Left cardiac atrium (tissue), 4 donors: ENCODE measurements around the gene ASTE1. TPM values are rescaled to one million over a fixed set of nuclear protein-coding genes. Genes with fewer than 3 reads are reported as not detected.
A peak's percentile ranks its signal among the peaks of the same experiment; 100 is the strongest.
"Not testable (repeated sequence)": the region's sequence is repeated elsewhere in the genome, so short reads cannot be mapped to it uniquely, and the experiment has no call there.

Experiments
- ATAC-seq, 2 donors: fragments of 200-7000 bp; cut with Tn5 transposase; one replicate each; pipeline ENCODE4 v1.9.1; 2020; ENCODE audit warnings: mild to moderate bottlenecking in 2 of 2, moderate library complexity in 2 of 2
- DNase-seq: peaks from one replicate; pipeline ENCODE4 v3.0.0-alpha.2; 2020
- intact Hi-C, 2 donors: fragments of 100-400 bp; cut with DNase I; formaldehyde crosslinking; loops; one replicate each; pipeline versions ENCODE4 v1.14.1 to v1.15.1; 2022 to 2023
- long read RNA-seq: library from polyadenylated mRNA; unstranded; transcript quantifications from one replicate; pipeline ENCODE4 v2.0.0, GENCODE V29; 2021
- total RNA-seq, 2 donors: library from RNA; stranded (reverse); fragmentation: NEBNext Ultra II Directional; extraction: Animal tissue kit (Norgen Biotek cat#: 25700); gene quantifications; one replicate each; pipeline ENCODE4 v1.2.1, GENCODE V29; 2021
- donor health status: DM: no; HTN: yes; CAD: no.
- donor health status: DM: no; HTN: yes; CAD: no; lungs with severe emphysema.
- donor health status: DM: yes; HTN: yes; CAD: no.
- donor health status: Dilated cardiomyopathy.

ASTE1 gene, protein sequence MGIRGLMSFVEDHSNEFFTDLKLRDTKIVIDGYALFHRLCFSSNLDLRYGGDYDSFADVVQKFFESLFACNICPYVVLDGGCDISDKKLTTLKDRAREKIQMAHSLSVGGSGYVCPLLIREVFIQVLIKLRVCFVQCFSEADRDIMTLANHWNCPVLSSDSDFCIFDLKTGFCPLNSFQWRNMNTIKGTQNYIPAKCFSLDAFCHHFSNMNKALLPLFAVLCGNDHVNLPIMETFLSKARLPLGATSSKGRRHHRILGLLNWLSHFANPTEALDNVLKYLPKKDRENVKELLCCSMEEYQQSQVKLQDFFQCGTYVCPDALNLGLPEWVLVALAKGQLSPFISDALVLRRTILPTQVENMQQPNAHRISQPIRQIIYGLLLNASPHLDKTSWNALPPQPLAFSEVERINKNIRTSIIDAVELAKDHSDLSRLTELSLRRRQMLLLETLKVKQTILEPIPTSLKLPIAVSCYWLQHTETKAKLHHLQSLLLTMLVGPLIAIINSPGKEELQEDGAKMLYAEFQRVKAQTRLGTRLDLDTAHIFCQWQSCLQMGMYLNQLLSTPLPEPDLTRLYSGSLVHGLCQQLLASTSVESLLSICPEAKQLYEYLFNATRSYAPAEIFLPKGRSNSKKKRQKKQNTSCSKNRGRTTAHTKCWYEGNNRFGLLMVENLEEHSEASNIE
- total RNA-seq: 1 to 10 TPM; 3.6 TPM
- long read RNA-seq, partial matches to known transcripts: 1 of 3 reads
- long read RNA-seq, other reads (novel, unspliced or antisense): 1 of 3 reads

DNA sequence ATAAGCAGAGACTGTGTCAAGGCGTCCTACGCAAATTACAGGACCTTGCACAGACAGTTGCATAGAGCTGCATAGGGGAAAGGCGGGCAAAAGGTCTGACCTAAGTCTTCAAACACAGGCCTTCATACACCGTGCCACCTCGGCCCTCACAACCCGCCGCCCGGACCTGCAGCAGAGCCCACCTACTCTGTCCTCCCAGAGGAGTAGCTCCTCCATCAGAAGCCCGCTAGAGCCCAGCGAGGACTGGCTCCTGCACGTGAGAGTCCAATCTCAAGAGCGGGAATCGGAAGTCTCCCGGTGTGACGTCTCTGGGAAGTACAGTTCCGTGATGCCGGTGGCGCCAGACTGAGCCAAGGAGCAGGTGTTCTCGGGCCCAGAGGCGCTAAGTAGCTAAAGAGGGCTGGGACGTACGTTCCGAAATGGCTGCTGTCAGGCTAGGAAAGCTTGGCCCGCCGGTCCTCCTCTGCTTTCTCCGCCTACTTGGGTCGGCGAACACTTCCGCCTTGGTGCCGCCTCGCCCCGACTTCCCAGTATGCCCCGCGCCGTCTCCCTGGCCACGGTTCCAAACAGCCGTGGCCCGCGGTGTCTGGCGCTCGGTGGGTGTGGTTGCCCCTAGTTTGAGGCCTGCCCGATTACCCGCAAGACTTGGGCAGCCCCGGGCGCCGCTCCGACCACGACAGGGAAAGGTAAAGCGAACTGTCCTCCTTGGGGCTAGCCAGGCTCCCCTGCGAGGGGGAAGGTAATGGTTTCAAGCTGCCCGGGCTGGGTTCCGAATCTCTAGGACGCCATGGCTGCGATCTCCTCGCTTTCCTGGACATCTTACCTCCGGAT, at the start of gene ASTE1, which contains the start of gene NEK11:
Gene ASTE1 (minus strand): TSS at position 505 of the 831 bp plus-strand sequence. CDS start 1,519 bp downstream, outside the sequence.
Gene NEK11 (plus strand): TSS at position 557 of the 831 bp plus-strand sequence. CDS start 2,832 bp downstream, outside the sequence.
- intact Hi-C loops: no loop called here
- DNase-seq (peak; percentile 93), ATAC-seq (peak; percentile 99)

DNA sequence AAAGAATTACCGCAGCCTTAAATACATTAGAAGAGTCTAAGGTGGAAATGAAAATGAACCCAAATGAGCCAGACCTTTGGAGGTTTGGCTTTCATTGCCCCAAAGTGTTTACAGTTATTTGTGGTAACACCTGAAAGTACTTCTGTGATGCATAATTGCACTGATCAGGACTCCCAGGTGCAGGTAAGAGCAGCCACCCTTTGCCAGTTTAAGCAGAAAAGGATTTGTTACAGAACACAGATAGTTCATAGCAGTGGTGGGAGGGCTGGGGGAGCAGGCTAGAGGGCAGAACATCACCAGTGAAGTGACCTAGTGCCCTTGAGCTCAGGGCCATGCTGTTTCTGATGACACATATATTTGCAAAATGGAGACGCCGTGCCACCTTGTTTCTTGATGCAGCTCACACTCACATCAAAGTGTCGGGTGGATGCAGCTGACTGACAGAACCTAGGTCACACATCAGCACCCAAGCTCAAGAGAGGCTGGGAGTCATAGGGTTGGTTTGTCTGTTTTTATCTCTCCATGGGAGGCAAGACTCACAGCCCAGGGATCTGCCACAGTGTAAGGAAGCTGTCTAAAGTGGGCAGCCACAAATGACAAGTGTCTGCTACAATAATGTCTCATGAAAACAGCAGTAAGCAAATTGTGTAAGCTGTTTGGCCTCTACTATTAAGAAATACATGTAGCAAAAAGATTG, 49.2 kb upstream of the ASTE1 start:
- ATAC-seq (no peak), DNase-seq (no peak)
- intact Hi-C loops: no loop called here

DNA sequence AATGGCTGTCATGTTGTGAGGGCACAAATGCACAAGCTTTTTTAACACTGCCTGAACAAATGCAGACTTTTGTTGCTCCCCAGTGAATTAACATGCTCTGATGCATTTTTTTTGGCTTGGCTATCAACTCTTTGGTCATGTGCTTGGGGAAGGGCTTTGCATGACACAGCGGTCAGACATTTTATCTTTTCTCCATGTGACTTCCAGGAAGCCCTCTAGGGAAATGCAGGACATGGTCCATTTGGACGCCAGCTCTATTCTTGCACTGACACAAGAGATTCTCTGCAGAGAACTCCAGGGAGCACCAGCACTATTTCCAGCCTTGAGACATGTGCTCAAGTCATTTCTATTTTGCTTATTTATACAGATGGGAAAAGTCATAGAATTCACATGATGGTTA, 46.2 kb upstream of the ASTE1 start:
- intact Hi-C loops: no loop called here
- ATAC-seq: peak; percentile 95

DNA sequence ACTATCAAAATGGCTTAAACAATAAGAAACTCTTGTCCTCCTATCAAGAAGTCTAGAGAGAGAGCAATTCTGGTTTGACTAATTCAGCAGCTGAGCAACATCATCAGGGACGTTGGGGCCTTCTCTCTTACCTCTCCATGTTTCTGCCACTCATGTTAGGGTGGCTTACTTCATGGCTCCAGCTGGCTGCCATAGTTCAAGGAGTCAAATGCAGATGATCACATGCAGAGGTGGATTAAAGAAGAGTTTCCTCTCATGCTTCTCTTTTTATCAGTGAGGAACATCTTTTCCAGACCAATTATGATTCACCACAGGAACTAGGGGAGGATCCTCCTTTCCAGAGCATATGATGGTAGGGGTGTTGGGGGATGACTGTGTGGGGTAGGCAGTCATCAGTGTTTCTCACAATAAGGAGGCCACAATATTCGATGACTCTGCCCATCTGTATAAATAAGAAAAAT, 45.5 kb upstream of the ASTE1 start:
- DNase-seq (no peak), ATAC-seq (peak in 1 of 2 donors; percentile 57)
- intact Hi-C loops: no loop called here

More for the DNA sequence above, 46.2 kb upstream of the ASTE1 start:
- DNase-seq: peak; percentile 20

DNA sequence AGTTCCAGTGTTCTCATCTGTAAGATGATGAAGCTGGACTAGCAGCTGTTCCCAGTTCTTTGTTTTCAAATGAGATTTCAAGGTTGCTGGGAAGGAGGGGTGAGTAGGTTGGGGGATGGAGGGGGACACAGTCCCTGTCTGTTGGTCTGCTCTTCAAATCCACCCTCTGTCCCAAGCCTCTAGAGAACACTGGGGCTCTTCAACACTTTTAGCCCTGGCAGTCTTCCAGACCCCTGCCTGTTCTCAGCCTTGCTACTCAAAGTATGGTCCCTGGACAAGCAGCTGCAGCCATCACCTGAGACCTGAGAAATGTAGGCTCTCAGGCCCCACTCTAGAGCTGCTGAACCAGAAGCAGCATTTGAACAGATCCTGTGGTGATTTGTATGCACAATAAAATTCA, 41.4 kb upstream of the ASTE1 start:
- intact Hi-C loops: no loop called here
- ATAC-seq: peak in 1 of 2 donors; percentile 22
- DNase-seq: peak; percentile 22

DNA sequence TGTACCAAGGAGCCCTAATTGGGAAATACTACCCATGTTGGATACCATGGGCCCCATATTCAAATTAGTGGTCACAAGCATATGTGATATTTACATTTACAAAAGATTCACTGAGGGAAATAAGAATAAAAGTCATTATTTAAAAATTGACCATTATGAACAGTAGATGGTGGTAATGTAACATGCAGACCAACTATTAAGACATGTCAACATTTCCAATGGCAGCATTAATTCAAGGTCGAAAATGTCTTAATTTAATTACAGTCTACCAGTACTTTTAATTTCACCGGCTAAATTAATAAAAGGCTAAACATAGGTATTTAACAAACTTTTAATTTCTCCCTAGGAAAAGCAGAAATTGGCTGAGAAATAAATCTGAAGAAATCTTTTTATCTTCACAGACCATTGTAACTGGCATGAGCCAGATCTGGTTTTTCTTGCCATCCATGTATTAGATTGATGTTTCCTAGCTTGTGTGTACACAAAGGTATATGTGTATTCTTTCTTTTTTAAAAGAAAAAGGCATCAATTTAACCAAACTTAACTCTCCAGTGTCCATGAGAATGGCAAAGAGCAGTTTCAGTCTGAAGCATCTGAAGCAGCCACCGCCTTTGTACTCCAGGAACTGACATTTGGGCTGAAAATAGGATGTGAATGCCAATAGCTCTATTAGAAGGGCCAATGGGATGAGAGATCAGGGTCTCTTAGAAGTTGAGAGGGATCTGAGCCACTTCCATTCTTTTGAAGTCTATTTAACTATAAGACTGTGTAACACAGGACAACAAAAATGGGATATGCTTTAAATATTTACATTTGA, 26.6 kb upstream of the ASTE1 start:
- DNase-seq (no peak), ATAC-seq (no peak)
- intact Hi-C loops: loop anchor here in 1 of 2 donors (10.0 kb wide), 2 partner anchors 962 to 1132 kb away; no protein-coding TSS in a partner anchor

DNA sequence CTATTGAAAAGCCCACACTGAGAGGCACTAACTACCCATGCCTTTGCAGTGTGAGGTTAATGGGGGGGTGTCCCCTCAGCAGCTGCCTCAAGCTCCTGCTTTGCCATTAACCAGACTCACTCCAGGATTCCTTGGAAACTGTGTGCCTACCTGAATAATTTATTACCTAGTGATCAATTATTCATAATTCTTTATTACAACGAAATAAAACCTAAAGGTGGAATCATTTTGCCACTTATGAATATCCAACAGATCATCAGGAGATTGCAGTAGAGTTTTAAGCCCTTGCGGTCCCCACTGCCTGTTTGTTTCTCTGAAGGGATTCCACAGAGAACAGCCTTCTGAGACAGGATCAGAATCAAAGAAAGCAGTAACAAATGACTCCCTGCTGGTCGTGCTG, 23.4 kb upstream of the ASTE1 start:
- DNase-seq (no peak), ATAC-seq (no peak)
- intact Hi-C loops: loop anchor here in 1 of 2 donors (10.0 kb wide), 2 partner anchors 965 to 1135 kb away; no protein-coding TSS in a partner anchor

DNA sequence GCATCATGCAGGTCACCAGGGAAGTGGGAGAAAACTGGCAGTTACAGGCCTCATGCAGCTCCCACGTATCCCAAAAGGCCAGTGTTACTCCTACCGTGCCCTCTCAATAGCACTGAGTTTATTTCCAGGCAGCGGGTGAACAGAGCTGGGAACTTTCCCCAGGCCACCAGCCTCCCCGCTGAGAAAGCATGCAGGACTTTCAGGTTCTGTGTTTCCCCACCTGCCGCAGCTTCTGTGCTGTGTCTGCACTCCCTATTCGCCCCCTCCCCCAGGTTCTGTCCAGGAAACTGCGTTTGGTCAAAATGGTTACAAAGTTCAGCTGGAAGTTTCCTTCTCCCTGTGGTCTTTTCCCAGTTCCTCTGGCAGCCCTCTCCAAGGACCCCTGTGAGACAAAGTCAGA, 21.4 kb upstream of the ASTE1 start:
- ATAC-seq: no peak
- intact Hi-C loops: no loop called here

DNA sequence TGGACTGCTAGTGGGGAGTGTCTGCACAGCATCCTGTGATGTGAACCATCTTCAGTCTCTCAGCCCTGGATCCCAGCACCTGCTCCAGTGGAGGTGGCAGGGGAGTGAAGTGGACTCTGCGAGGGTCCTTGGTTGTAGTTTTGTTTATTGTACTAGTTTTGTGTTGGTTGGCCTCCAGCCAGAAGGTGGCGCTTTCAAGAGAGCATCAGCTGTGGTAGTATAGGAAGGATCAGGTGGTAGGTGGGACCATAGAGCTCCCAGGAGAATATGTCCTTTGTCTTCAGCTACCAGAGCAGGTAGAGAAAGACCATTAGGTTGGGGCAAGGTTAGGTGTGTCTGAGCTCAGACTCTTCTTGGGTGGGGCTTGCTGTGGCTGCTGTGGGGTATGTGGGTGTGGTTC, 21.0 kb upstream of the ASTE1 start:
- intact Hi-C loops: no loop called here
- DNase-seq (no peak), ATAC-seq (no peak)

More for the DNA sequence above, 21.4 kb upstream of the ASTE1 start:
- no peak for DNase-seq

DNA sequence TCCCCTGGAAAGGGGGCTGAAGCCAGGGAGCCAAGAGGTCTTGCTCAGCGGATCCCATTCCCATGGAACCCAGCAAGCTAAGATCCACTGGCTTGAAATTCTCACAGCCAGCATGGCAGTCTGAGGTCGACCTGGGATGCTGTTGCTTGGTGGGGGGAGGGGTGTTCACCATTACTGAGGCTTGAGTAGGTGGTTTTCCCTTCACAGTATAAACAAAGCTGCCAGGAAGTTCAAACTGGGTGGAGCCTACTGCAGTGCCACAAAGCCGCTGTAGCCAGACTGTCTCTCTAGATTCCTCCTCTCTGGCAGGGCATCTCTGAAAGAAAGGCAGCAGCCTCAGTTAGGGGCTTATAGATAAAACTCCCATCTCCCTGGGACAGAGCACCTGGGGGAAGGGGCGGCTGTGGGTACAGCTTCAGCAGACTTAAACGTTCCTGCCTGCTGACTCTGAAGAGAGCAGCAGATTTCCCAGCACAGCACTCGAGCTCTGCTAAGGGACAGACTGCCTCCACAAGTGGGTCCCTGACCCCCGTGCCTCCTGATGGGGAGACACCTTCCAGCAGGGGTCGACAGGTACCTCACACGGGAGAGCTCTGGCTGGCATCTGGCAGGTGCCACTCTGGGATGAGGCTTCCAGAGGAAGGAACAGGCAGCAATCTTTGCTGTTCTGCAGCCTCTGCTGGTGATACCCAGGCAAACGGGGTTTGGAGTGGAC, 15.8 kb upstream of the ASTE1 start:
- DNase-seq, ATAC-seq, intact Hi-C loops: not testable (repeated sequence)

DNA sequence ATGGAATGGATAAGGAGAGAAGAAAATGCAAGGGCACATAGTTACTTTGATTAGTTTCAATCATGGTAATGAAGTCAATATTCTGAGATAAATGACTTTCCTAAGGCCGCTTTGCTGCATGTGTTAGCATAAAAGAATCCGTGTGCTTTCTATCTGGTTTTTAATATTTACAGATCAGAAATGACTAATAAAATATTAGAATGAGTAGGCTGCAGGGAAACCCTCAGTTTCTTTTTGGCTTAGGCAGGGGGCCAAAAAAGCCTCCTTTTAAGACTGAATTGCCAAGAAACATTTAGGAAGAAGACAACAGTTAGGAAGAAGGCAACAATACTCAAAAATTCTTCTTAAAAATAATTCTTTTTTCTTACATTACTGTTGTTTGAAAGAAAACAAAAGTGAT, 11.7 kb upstream of the ASTE1 start:
- no peak for ATAC-seq
- intact Hi-C loops: loop anchor here in 1 of 2 donors (10.0 kb wide), 1 partner anchor 996 kb away; the partner anchor contains the start of gene CPNE4
- no peak for DNase-seq

DNA sequence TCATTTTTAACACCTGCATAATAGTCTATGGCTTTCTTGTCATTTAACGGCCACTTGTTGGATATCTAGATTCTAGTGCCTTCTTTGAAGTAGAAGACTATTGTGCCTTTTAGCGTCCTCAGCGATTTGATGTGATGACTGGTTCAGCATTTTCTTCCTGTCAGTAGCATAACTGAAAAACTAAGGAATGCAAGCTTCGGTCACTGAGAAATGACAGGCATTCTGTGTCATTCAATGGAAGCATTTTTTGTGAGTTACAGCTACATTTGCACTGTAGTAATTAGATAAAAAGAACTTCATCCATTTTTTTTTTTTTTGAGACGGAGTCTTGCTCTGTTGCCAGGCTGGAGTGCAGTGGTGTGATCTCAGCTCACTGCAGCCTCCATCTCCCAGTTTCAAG, 10.4 kb upstream of the ASTE1 start:
- intact Hi-C loops: loop anchor here in 1 of 2 donors (10.0 kb wide), 1 partner anchor 998 kb away; the partner anchor contains the start of gene CPNE4
- no peak for ATAC-seq
- no peak for DNase-seq

DNA sequence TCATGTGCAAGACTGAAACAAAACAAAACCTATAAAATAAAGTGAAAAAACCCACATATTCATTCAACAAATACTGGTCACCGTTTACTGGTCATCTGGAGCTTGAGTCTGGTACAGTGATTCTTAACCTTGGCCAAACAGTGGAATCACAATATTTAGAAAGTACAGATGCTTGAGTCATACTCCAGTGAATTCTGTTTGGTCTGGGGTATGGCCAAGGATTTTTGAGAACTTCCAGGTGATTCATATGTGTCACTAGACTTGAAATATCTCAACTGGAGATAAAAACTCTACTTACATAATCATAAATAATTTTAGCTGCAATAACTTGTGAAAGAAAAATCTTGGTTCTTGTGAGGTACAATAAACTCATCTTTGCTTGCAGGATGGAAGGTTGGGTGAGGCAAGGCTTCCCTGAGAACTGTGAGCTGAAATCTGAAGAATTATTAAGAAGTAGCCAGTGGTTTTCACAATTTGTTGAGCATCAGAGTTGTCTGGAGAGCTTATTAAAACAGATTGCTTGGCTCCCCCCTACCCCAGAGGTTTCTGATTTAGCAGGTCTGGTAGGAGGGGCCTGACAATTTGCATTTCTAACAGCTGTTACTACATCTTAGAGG, 9.7 kb upstream of the ASTE1 start:
- DNase-seq (no peak), ATAC-seq (peak in 1 of 2 donors; percentile 97)
- intact Hi-C loops: loop anchor here in 1 of 2 donors (10.0 kb wide), 1 partner anchor 998 kb away; the partner anchor contains the start of gene CPNE4

DNA sequence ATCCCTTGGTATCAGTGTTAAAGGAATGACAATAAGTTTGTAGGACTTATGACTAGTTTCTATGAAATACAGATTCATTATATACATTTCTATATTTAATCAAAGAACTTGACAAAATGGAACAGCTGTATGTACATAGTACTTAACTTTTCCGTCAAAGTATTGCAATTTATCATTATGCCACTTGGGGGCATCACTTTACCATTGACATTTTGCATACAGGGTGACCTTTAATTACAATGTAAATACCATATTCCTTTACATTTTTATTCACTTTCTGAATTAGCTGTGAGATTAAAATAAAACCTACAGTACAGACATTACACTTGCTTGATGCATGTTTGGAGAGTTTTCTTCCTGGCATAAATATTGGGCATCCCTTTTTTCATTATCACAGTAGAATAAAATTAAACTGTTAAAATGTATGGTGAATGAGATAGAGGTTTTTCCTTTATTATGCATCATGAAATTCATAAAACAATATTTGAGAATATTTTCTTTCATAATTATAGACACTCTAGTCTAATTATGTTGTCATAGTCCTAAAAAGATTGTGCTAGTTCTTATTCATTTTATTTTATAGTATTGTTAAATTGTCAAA, 7.0 kb upstream of the ASTE1 start:
- intact Hi-C loops: loop anchor here in 1 of 2 donors (10.0 kb wide), 1 partner anchor 1001 kb away; the partner anchor contains the start of gene CPNE4
- ATAC-seq (no peak), DNase-seq (no peak)

DNA sequence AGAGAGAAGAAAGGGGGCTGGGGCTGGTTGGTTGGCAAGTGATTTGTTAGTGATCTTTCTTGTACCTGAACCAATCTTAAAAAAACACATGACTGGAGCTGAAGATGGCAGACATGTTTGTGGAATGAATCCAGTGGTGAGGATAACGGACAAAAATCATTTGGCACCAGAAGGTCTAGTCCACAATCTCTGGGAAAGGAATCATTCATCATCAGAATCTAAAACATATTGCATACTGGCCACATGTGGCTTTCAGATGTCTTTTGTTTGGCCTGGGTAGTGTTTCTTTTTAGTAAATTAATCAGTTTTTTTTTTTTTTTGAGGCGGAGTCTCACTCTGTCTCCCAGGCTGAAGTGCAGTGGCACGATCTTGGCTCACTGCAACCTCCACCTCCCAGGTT, 5.0 kb upstream of the ASTE1 start:
- ATAC-seq (no peak), DNase-seq (no peak)
- intact Hi-C loops: loop anchor here in 1 of 2 donors (10.0 kb wide), 1 partner anchor 1003 kb away; the partner anchor contains the start of gene CPNE4

DNA sequence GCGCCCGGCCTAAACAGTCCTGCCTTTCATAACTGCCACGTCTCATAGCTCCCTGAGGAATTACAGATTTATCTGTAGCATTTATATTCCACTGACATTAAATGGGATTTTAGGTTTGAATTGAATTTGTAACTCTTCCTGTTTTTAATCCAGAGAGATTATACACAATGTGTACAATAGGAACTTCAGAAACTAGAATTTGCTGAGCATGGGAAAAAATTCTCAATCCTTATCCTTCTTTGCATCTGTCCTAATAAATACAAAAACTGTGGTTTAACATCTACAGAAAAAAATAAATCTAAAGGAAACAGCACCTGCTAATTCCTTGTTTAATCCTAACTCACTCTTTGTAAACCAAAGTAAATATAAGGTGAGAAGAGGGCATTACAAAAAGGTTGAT, 2.2 kb upstream of the ASTE1 start:
- DNase-seq (no peak), ATAC-seq (no peak)
- intact Hi-C loops: no loop called here
